Stimulated activated CD4-positive, alpha-beta T cell treated with anti-CD3 and anti-CD28 coated beads, Interleukin-1b, Interleukin-23, amount 100 ng/mL, for 48 hours (primary cell): ENCODE results near the gene GINS2.
A peak's percentile ranks its signal among the peaks of the same experiment; 100 is the strongest.

ENCODE experiments used
- DNase-seq: peaks from one replicate; pipeline ENCODE4 v3.0.0-alpha.2; 2020

The GINS2 gene

DNA sequence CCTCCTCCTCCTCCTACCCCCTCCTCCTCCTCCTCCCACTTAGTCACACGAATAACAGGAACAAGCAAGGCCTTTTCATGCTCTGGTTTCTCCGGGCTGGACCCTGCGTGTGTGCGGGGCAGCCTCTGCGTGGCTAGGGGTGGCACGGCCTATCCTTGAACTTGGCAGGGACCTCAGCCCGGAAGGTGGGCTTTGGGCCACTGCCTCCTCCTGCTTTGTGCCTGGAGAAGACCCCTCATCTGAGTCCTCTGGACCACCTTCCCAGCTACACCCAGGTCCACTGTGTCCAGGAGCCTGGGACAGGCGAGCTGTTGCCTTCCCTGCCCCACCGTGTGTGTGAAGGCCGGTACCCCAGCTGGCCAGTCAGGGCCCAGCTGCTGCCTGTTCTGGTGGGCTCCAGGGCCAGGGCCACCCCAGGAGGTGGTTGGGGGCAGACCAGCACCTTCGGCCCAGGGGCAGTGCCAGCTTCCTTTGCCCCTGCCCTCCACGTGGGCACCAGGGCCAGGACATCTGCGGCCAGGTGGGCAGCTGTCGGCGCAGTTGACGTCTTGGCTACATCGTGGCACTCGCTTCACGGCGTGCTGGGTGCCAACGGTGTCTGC is 35.4 kb downstream of the GINS2 start:
- no peak for DNase-seq

GRCh38 chr16:85652431-85653221 is 36.1 kb downstream of the GINS2 start:
- peak; percentile 26 for DNase-seq

- no peak for DNase-seq
Observed at GRCh38 chr16:85651629-85652430, 36.9 kb downstream of the GINS2 start.

DNA sequence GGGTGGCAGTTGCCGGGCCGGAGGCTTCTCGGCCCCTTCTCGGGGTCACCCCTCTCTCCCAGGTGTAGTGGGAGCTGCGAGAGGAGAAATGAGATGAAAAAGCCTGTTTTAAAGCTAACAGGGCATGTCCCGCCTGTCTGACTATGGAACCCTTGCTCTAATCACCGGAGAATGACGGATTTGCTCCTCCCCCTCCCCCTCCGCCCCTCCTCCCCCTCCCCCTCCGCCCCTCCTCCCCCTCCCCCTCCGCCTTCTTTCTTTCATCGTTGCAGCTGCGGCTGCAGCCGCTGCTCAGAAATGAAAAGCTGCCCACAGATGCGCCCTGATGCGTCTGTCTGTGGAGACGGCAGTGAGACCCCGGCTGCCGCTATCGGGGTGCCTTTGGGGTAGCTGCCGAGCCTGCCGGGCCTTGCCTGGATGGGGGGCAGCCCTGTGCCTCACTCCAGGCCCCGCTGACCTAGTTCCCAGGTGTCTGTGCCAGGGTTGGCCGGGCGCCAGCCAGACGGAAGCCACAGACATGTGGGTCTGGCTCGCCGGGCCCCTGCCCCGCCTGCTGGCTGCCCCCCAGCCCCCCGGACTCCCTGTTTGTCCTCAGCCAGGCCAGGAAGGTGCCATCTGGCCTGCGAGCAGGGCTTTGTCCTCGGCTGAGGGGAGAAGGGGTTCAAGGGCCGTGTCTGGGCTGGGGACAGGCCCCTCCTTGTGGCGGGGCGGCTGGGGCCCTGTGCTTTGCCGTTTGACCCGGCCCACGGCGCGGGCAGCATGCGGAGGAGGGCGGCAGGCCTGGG is 37.7 kb downstream of the GINS2 start:
- no peak for DNase-seq

DNA sequence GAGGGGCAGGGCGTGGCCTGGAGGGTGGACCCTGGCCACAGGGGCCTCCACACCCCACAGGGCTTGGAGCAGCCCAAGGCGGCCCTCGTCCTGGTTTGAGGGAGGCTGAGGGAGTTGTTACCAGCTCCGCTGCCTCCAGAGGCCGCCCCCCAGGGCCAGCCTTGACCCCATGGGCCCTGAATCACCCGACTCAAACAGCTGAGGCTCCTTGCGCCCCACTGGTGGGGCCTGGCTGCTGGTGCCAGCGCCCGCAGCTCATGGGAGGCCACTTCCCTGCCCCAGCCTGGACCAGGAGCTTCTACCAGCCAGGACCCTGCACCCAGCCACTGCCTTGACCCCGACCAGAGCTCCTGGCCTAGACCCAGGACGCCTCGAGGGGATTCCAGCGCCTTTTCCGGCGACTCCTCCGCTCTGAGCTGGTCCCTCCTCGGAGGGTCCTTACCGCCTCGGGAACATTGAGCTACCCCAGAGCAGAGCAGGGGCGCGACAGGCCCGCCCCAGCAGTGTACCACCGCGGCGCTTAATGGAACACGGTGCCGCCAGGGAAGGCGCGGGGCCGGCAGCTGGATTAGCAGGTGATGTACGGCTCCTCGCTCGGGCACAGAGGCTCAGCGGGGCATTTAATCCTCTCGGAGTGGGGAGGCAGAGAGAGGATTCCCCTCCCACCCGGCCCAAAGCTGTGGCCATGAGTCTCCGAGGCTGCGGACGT is 38.5 kb downstream of the GINS2 start:
- no peak for DNase-seq

DNA sequence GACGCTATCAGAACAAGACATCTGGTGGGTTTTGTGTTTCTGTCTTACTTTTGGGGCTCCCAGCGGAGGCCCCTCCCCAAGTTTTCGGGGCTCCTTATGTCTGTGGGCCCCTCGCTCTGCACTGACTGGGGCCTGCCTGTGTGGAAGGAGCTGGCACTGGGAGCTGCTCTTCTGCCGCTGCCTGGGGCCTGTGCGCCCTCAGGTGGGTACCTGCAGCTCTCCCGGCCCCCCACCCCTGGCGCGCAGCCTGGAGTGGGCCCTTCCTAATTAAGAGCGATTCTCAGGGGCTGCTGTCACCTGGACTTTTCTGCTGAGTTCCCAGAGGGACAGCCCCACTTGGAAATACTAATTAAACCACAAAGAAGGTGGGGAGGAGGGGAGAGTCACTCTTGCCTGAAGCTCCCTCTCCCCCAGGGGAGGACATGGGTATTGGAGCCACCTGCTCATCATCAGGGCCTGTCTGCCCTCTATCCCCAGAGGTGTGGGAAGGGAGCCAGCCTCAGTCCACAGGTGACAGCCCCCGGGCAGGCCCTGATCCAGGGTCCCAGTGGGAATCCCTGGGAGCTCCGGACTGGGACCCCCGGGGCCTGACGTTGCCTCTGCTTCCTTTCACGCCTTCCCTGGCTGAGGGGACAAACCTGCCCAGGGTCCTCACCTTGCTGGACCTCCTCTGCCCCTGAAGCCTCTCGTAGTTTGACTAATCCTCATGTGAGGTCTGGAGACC is 39.2 kb downstream of the GINS2 start:
- no peak for DNase-seq

DNA sequence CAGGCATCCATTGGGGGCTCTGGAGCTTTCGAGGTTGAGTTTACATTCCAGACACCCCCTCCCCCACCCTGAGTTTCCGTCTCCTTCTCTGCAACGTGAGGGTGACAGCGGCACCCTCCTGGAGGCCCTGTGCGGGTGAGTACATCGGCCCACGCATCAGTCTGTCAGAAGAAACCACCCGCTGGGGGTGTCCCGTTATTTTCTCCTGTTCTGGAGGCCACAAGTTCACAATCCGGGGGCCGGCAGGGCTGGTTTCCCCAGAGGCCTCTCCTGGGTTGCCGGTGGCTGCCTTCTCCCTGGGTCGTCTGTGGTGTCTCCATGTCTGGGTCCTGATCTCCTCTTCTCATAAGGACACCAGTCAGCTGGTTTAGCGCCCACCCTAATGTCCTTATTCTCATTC is 39.9 kb downstream of the GINS2 start:
- DNase-seq, result no peak

DNA sequence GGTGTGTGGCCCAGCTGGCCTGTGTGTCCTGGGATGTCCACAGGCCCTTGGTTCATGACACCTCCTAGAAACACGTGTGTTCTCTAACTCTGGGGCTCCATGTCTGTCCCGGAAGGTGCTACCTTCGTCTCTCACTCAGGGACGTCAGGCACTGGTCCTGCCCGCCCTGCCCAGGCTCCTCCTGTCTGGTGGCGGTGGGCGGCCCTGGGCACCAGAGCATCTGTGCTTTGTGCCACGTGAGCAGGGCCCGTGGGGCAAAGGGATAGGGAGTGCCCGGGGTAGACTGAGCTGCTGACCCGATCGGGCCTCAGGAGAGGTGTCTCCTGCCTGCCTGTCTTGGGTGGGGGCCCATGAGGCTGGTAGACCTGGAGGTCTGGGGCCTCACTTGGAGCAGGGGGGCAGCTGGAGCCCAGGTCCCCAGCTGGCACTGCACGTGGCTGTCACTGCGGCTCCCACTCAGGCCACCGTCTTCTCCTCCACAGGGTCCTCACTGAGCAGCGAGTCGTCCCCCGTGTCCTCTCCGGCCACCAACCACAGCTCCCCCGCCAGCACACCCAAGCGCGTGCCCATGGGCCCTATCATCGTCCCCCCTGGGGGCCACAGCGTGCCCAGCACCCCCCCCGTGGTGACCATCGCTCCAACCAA is 40.6 kb downstream of the GINS2 start:
- no peak for DNase-seq

DNA sequence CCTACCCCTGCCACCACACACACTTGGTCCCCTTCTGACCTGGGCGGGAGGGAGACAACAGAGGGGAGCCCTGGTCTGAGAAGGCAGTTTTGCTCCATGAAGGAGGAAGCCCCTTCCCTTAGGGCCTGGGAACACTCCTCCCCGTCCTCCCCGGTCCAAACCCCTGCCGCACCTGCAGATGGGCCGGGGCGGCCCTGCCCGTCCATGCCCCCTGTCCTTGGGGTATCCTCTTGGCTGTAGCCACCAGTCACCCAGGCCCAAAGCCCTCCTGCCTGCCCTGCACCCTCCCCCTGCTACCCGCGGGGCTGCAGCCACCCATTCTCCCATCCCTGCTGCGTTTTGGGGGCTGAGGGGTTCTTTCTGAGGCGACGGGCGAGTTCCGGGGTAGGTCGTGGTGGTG is 41.8 kb downstream of the GINS2 start:
- DNase-seq, result no peak

GRCh38 chr16:85646358-85646907 is 42.3 kb downstream of the GINS2 start:
- no peak for DNase-seq

- DNase-seq, result no peak
Observed at GRCh38 chr16:85645021-85645589, 43.6 kb downstream of the GINS2 start.

GRCh38 chr16:85644093-85644712 is 44.6 kb downstream of the GINS2 start:
- no peak for DNase-seq

- no peak for DNase-seq
Observed at GRCh38 chr16:85643631-85644030, 45.1 kb downstream of the GINS2 start.

DNA sequence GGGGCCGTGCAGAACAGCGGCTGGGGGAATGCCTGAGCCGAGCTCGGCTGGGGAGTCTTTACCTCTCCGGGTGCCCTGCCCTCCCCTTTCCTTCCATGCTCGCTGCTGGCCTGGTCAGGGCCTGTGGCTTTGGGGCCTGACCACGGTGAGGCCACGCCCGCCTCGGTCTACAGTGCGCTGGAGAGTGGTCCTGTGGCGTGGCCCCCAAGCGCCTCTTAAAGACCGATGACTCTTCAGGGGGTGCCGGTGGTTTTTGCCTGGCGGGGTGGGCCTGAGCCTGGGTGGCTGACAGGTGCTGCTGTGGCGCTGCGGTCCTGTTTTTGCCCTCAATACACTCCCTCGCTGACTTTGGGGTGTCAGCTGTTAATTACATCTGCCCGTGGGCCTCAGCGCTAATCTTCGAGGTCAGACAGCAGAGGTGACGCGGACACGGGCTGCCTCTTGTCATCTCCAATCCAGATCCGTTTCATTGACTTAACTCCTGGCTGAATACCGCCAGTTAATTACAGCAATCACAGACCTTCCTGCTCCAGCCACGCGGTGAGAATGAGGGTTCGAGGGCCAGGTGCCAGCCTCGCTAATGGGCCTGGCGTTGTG is 45.9 kb downstream of the GINS2 start:
- no peak for DNase-seq

GRCh38 chr16:85641776-85642176 is 47.0 kb downstream of the GINS2 start:
- DNase-seq, result no peak

DNA sequence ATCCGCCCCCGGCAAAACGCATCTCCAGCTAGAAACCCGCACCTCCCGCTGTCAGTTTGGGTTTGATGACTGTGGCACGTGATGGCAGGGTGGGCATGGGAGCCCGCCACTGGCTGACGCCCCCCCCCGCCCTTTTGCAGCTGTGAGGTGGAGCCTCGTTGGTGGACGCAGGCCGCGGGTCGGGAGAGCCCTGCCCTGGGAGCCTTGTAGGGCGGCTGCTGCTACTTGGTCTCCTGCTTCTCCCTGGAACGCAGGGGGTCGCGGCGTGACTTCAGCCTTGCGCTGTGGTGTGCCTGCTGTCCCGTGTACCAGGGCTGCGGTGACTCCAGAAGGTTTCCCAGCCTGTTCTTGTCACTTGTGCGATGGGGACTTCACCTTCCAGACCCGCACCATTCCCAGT is 47.4 kb downstream of the GINS2 start:
- no peak for DNase-seq

DNA sequence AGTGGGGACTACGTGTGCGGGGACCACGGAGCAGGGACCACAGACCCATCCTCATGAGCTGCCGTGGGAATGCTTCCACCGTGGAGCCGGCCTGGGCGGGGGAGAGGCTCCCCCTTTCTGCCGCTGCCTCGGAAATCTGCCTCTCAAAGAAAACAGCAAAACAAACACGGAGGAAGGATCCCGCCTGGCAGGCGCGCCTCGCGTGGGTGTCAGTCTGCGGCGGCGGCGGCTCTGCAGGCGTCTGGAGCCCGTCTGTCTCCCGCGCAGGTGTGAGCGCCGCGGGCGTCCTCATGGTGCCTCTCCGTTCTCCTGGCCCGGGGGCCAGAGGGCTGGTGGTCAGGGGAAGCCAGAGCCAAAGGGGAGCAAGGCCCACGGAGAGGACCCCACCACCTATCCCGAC is 48.2 kb downstream of the GINS2 start:
- no peak for DNase-seq

GRCh38 chr16:85640254-85640558 is 48.5 kb downstream of the GINS2 start:
- DNase-seq, result no peak

DNA sequence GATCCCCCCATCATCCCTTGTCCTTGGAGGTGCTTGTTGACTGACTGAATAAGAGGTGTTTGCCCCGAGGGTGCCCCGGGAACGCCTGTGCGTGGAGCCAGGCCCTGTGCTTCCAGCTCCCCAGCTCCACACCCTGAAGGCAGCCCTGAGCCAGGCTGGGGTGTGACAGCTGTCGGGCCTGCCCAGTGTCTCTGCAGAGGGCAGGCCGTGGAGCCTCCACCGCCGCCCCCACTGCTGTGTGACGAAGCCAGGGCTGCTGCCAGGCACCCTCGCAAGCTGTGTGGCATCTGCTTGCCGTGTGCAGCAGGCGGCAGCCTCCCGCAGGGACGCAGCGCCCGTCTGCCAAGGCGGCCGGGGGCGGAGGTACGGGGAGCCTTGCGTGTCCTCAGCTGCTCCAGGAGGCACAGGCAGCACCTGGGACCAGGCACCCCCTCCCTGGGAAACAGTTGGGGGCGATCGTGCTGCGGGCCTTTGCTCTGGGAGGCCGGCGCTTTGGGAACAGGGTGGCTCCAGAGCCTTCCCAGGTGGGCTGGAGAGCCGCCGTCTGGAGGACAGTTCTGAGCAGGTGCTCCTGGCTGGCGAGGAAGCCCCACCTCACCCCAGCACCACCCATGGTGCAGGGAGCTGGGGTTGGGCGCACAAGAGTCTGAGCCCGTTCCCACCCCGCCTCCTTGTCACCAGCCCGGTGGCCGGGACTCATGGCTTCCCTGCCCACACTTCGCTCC is 49.1 kb downstream of the GINS2 start:
- DNase-seq, result no peak
